Measurements from ENCODE around the gene TELO2.

GRCh38 chr16:1532771-1533170 lies 39.6 kb downstream of the TELO2 start:
- TF ChIP-seq POLR2AphosphoS5 (IDR thresholded peaks at IDR 0.05; ENCODE audit: low read depth, low read length) (no peak), POLR2A (IDR thresholded peaks at IDR 0.05; ENCODE audit: low read depth, low read length) (no peak)

Data from GM12892 (cell line).